Testis (tissue), 3 donors: ENCODE measurements around the gene CEP78. TPM values are rescaled to one million over a fixed set of nuclear protein-coding genes. Genes with fewer than 3 reads are reported as not detected.

Source experiments
- DNase-seq: peaks from one replicate; pipeline ENCODE4 v3.0.0-alpha.2; 2019
- H3K27ac ChIP-seq, 2 donors: fragments of 200-600 bp; sonication (generic); one replicate each; pipeline ENCODE4 v1.5.1; 2019
- H3K27me3 ChIP-seq: fragments of 200-600 bp; sonication (generic); one replicate; pipeline ENCODE4 v1.5.1; 2019
- H3K36me3 ChIP-seq: fragments of 200-600 bp; sonication (generic); one replicate; pipeline ENCODE4 v1.5.1; 2017; ENCODE audit warnings: low read depth; ENCODE audit errors: missing control alignments
- H3K4me1 ChIP-seq: fragments of 200-600 bp; sonication (generic); one replicate; pipeline ENCODE4 v1.5.1; 2019
- H3K4me3 ChIP-seq, 2 donors: fragments of 200-600 bp; sonication (generic); one replicate each; pipeline ENCODE4 v1.5.1; 2017 to 2019
- H3K9me3 ChIP-seq: fragments of 200-600 bp; sonication (generic); one replicate; pipeline ENCODE4 v1.5.1; 2017
- POLR2A ChIP-seq: fragments of 450-650 bp; IDR thresholded peaks from one replicate; pipeline ENCODE4 v1.6.1; 2017; ENCODE audit warnings: antibody characterized with exemption, mild to moderate bottlenecking, moderate library complexity
- WGBS, 2 donors: methylation state at CpG; one replicate each; pipeline ENCODE4 v1.1.5; 2018; 5-methylcytosine and 5-hydroxymethylcytosine counted together
- intact Hi-C: fragments of 100-400 bp; cut with DNase I; formaldehyde crosslinking; loops from one replicate; pipeline ENCODE4 v1.15.1; 2023; ENCODE audit warnings: low total_unique reads
- polyA plus RNA-seq: library from polyadenylated mRNA; stranded (reverse); fragments of 350-450 nt; fragmentation: Illumina TruSeq; extraction: RNeasy Lipid Tissue Mini Kit (QIAGEN cat#74804); gene quantifications from one replicate; pipeline ENCODE4 v1.2.3, GENCODE V29; 2014; ENCODE audit warnings: low read depth, low replicate concordance; ENCODE audit not compliant: insufficient read depth
- small RNA-seq, 2 donors: library from RNA; depleted of rRNA; stranded (forward); fragments of <200 nt; gene quantifications; one replicate each; pipeline ENCODE3, GENCODE V24; 2016
- total RNA-seq, 2 donors: library from RNA; depleted of rRNA; stranded (reverse); fragments of >200 nt; gene quantifications; one replicate each; pipeline ENCODE4 v1.2.3, GENCODE V29; 2016
- TF ChIP-seq, protein P1 (sequence below), 3 experiments: fragments of 450-650 bp in 2 of 3; fragments of 200-600 bp in 1 of 3; sonication (generic) in 1 of 3; IDR thresholded peaks; one replicate each; pipeline ENCODE4 v1.5.1; 2016 to 2019; ENCODE audit warnings: antibody characterized with exemption in 3 of 3, mild to moderate bottlenecking in 2 of 3, moderate library complexity in 1 of 3

The CEP78 gene
- total and polyA plus RNA-seq, 3 donors from 2014 or later = 28.2 to 50.2 (median 37.4) TPM

DNA sequence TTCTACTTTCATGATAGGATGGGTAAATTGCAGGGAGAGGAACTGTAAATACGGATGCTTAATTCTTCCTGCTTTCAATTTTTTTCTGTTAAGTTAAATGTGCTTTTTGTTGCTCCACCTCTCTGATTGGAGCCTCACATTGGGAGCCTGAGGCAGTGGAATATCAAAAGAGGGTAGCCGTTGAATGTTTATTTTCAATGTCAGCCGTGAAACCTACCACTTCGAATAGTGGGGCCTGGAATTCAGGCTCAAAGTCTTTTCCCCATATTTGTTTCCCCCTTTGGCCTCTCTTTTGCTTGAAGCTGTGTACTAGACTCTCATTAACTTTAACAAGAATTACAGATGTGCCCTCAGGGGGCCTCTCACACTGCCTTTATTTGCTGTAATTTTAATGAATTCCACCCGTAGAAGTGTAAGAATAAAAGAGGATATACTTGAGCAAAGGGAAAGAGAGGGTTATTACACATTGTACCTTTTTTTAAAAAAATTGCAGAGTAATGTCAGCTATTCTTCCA, 90.0 kb downstream of the CEP78 start:
- H3K36me3 ChIP-seq = no peaks in the 10 kb centered on the region

DNA sequence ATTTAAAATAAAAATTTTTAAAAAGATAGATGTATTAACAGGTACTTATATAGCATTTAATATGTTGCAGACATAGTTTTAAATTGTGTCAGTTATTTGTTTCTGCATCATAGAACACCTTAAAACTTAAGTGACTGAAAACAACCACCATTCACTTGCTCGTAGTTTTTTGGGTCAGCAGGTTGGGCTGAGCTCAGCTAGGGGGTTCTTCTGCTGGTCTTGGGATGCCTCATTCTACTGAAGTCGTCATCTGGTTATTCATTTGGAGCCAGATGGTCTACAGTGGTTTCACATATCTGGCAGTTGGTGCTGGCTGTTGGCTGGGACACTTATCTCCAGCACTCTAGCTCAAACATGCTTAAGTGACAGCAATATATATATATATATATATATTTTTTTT, 90.7 kb downstream of the CEP78 start:
- Histone ChIP-seq H3K4me1 (peaks cover 4% of the 10 kb centered on the region), H3K4me3 (no peak overlapping the region), H3K36me3 (no peaks in the 10 kb centered on the region), H3K9me3 (no peaks in the 10 kb centered on the region), H3K27me3 (no peaks in the 10 kb centered on the region), H3K27ac (no peak overlapping the region)
- WGBS, 2 donors = 76 to 86% methylated on average over 2 of the region's 2 CpGs
- DNase-seq = no peak
- intact Hi-C loops = no loop called here
- TF ChIP-seq POLR2A = no peak
- TF ChIP-seq, protein P1, sequence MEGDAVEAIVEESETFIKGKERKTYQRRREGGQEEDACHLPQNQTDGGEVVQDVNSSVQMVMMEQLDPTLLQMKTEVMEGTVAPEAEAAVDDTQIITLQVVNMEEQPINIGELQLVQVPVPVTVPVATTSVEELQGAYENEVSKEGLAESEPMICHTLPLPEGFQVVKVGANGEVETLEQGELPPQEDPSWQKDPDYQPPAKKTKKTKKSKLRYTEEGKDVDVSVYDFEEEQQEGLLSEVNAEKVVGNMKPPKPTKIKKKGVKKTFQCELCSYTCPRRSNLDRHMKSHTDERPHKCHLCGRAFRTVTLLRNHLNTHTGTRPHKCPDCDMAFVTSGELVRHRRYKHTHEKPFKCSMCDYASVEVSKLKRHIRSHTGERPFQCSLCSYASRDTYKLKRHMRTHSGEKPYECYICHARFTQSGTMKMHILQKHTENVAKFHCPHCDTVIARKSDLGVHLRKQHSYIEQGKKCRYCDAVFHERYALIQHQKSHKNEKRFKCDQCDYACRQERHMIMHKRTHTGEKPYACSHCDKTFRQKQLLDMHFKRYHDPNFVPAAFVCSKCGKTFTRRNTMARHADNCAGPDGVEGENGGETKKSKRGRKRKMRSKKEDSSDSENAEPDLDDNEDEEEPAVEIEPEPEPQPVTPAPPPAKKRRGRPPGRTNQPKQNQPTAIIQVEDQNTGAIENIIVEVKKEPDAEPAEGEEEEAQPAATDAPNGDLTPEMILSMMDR (IDR thresholded peaks at IDR 0.05) = no peak

More for the DNA sequence above, 90.0 kb downstream of the CEP78 start:
- Histone ChIP-seq H3K27me3 (no peaks in the 10 kb centered on the region), H3K4me3 (no peak overlapping the region), H3K4me1 (peaks cover 4% of the 10 kb centered on the region), H3K9me3 (no peaks in the 10 kb centered on the region), H3K27ac (no peak overlapping the region)
- TF ChIP-seq, protein P1 (IDR thresholded peaks at IDR 0.05) = no peak
- no peak for TF ChIP-seq POLR2A
- DNase-seq = no peak
- WGBS, 2 donors = 53 to 55% methylated on average over 5 of the region's 5 CpGs
- intact Hi-C loops = no loop called here

Small RNA genes within 50 kb of the gene (small RNA-seq; reads per million reads assigned to genes)
- gene AL353705.4 = 0 reads per million in 2 donors

Other genes with a start within 250 kb of the CEP78 start
- gene GNAQ, start 204.3 kb upstream of the CEP78 start, total RNA-seq = 10 to 100 TPM; 39.4 to 42.9 TPM
- gene GNAQ, start 204.3 kb upstream of the CEP78 start, polyA plus RNA-seq = 23.5 TPM
- gene PSAT1, start 61.0 kb downstream of the CEP78 start, total RNA-seq = 10 to 100 TPM; 39.9 to 44.8 TPM
- gene PSAT1, start 61.0 kb downstream of the CEP78 start, polyA plus RNA-seq = 29.6 TPM